A549 (cell line): ENCODE data around the gene SIRT2. TPM values are rescaled to one million over a fixed set of nuclear protein-coding genes. Genes with fewer than 3 reads are reported as not detected.
"Not testable (repeated sequence)": the region's sequence is repeated elsewhere in the genome, so short reads cannot be mapped to it uniquely, and the experiment has no call there.

Experiments used
- ATAC-seq, 2 experiments: fragments of 200-7000 bp in 1 of 2; fragments of >200 bp in 1 of 2; cut with Nextera tagmentation in 1 of 2; cut with Tn5 transposase in 1 of 2; 3 replicates each; pipeline versions ENCODE4 v1.8.0 to v1.9.1; 2018 to 2020; ENCODE audit warnings: mild to moderate bottlenecking in 1 of 2, moderate library complexity in 1 of 2
- CTCF ChIA-PET: fragments of 300-600 bp; sonication (Branson Sonifier 250); formaldehyde crosslinking; extraction: SDS; loops from one replicate; lab custom pipeline; 2021; ENCODE audit warnings: antibody characterized with exemption, inconsistent platforms; lab: Yijun Ruan, JAX
- POLR2A ChIA-PET: fragments of 350-600 bp; formaldehyde crosslinking; extraction: SDS; loops from one replicate; lab custom pipeline; 2021; ENCODE audit warnings: antibody characterized with exemption, inconsistent platforms; lab: Yijun Ruan, JAX
- DNase-seq, 2 experiments: peaks; one replicate each; pipeline versions ENCODE4 v3.0.0 to v3.0.0-alpha.2; 2011 to 2016; ENCODE audit warnings: low read depth in 1 of 2, low spot score in 1 of 2
- FAIRE-seq: peaks from 2 replicates; lab custom pipeline; 2011; peaks lifted over from hg19 to GRCh38; lab: Jason Lieb, UNC
- H3K27ac ChIP-seq, 2 experiments: fragments of >200 bp; sonication (Bioruptor Twin); formaldehyde crosslinking; 3 replicates each; pipeline ENCODE4 v1.5.1; 2016 to 2017
- H3K4me1 ChIP-seq: fragments of >200 bp; sonication (Bioruptor Twin); formaldehyde crosslinking; 3 replicates; pipeline ENCODE4 v1.6.1; 2016
- H3K4me2 ChIP-seq: fragments of >200 bp; sonication (Bioruptor Twin); formaldehyde crosslinking; 3 replicates; pipeline ENCODE4 v1.6.1; 2016
- H3K4me3 ChIP-seq: fragments of >200 bp; sonication (Bioruptor Twin); formaldehyde crosslinking; 3 replicates; pipeline ENCODE4 v1.5.1; 2016
- H3K9me3 ChIP-seq: fragments of >200 bp; sonication (Bioruptor Twin); formaldehyde crosslinking; 3 replicates; pipeline ENCODE4 v1.6.1; 2016
- CBX2 ChIP-seq: fragments of 200-600 bp; sonication (generic); IDR thresholded peaks from 2 replicates; pipeline ENCODE4 v1.6.1; 2016; ENCODE audit warnings: low read depth, mild to moderate bottlenecking, borderline replicate concordance
- CBX8 ChIP-seq: fragments of 200-600 bp; sonication (generic); IDR thresholded peaks from 2 replicates; pipeline ENCODE4 v1.6.1; 2016
- CEBPB ChIP-seq, 2 experiments: fragments of >200 bp in 1 of 2; sonication (Bioruptor Twin) in 1 of 2; formaldehyde crosslinking in 1 of 2; IDR thresholded peaks; 2 replicates each; pipeline ENCODE4 v1.6.1; 2012 to 2016
- CHD4 ChIP-seq: fragments of 200-600 bp; sonication (generic); IDR thresholded peaks from 2 replicates; pipeline ENCODE4 v1.6.1; 2016; ENCODE audit warnings: antibody characterized with exemption, mild to moderate bottlenecking, borderline replicate concordance
- E2F6 ChIP-seq: IDR thresholded peaks from 2 replicates; pipeline ENCODE4 v1.6.1; 2012; ENCODE audit warnings: low read depth, borderline replicate concordance
- EHMT2 ChIP-seq: fragments of 200-600 bp; sonication (generic); IDR thresholded peaks from 2 replicates; pipeline ENCODE4 v1.6.1; 2016; ENCODE audit warnings: antibody characterized with exemption, low read depth, mild to moderate bottlenecking, moderate library complexity
- ESRRA ChIP-seq: fragments of 150-350 bp; IDR thresholded peaks from 2 replicates; pipeline ENCODE4 v1.6.1; 2014; ENCODE audit warnings: mild to moderate bottlenecking, low read length, borderline replicate concordance
- FOSL2 ChIP-seq, 2 experiments: fragments of 450-650 bp in 1 of 2; fragments of >200 bp in 1 of 2; sonication (Bioruptor Twin) in 1 of 2; formaldehyde crosslinking; IDR thresholded peaks; 2 replicates each; pipeline versions ENCODE4 v1.5.0 to v1.6.1; 2016 to 2020; ENCODE audit warnings: mild to moderate bottlenecking in 1 of 2, moderate library complexity in 1 of 2
- GATA3 ChIP-seq: IDR thresholded peaks from 2 replicates; pipeline ENCODE4 v1.6.1; 2012; ENCODE audit warnings: borderline replicate concordance
- HEYL ChIP-seq: fragments of 250-450 bp; sonication (Bioruptor Pico); IDR thresholded peaks from 2 replicates; pipeline ENCODE4 v1.8.0; 2021; ENCODE audit warnings: mild to moderate bottlenecking, moderate library complexity
- HMGXB4 ChIP-seq: fragments of 250-450 bp; sonication (Bioruptor Pico); IDR thresholded peaks from 2 replicates; pipeline ENCODE4 v1.5.0; 2021; ENCODE audit warnings: mild to moderate bottlenecking, moderate library complexity, borderline replicate concordance
- HOXB5 ChIP-seq: fragments of 250-450 bp; sonication (Bioruptor Pico); IDR thresholded peaks from 2 replicates; pipeline ENCODE4 v1.5.0; 2020; ENCODE audit warnings: mild to moderate bottlenecking, moderate library complexity
- JUN ChIP-seq, 2 experiments: fragments of >200 bp; sonication (Bioruptor Twin); formaldehyde crosslinking; IDR thresholded peaks; 2 replicates in 1 of 2; 3 replicates in 1 of 2; pipeline ENCODE4 v1.6.1; 2016 to 2017
- JUNB ChIP-seq: fragments of >200 bp; sonication (Bioruptor Twin); formaldehyde crosslinking; IDR thresholded peaks from 2 replicates; pipeline ENCODE4 v1.6.1; 2016
- KDM1A ChIP-seq: fragments of 200-600 bp; sonication (generic); IDR thresholded peaks from 2 replicates; pipeline ENCODE4 v1.6.1; 2016; ENCODE audit warnings: low read depth, mild to moderate bottlenecking
- KDM5A ChIP-seq: fragments of 200-600 bp; sonication (generic); IDR thresholded peaks from 2 replicates; pipeline ENCODE4 v1.6.1; 2016; ENCODE audit warnings: antibody characterized with exemption, mild to moderate bottlenecking
- MAFK ChIP-seq: fragments of 450-650 bp; IDR thresholded peaks from 2 replicates; pipeline ENCODE4 v1.6.1; 2014; ENCODE audit not compliant: partially characterized antibody
- MYC ChIP-seq: IDR thresholded peaks from 2 replicates; pipeline ENCODE4 v1.6.1; 2012; ENCODE audit warnings: mild to moderate bottlenecking, inconsistent platforms, low read length, improper control_type of control experiment, borderline replicate concordance
- PBX3 ChIP-seq: IDR thresholded peaks from 2 replicates; pipeline ENCODE4 v1.6.1; 2012
- POLR2A ChIP-seq: IDR thresholded peaks from 2 replicates; pipeline ENCODE4 v1.6.1; 2012; ENCODE audit warnings: mild to moderate bottlenecking, low read length
- RAD21 ChIP-seq, 2 experiments: fragments of >200 bp in 1 of 2; sonication (Bioruptor Twin) in 1 of 2; formaldehyde crosslinking in 1 of 2; IDR thresholded peaks in 1 of 2; conservative IDR thresholded peaks in 1 of 2; 2 replicates in 1 of 2; 3 replicates in 1 of 2; pipeline ENCODE4 v1.6.1; 2012 to 2018; ENCODE audit warnings: inconsistent platforms in 1 of 2
- RFX5 ChIP-seq: fragments of 450-650 bp; IDR thresholded peaks from 2 replicates; pipeline ENCODE4 v1.7.1; 2014; ENCODE audit warnings: antibody characterized with exemption, mild to moderate bottlenecking, moderate library complexity
- RNF2 ChIP-seq: fragments of 200-600 bp; sonication (generic); IDR thresholded peaks from 2 replicates; pipeline ENCODE4 v1.6.1; 2016; ENCODE audit warnings: low read depth, mild to moderate bottlenecking, antibody characterized with exemption, moderate library complexity, borderline replicate concordance
- USF2 ChIP-seq: fragments of 450-650 bp; IDR thresholded peaks from 2 replicates; pipeline ENCODE4 v1.6.1; 2014; ENCODE audit warnings: antibody characterized with exemption
- ZC3H11A ChIP-seq: fragments of 450-650 bp; IDR thresholded peaks from 2 replicates; pipeline ENCODE4 v1.6.1; 2014; ENCODE audit warnings: antibody characterized with exemption, mild to moderate bottlenecking
- ZSCAN20 ChIP-seq: fragments of 250-450 bp; sonication (Bioruptor Pico); IDR thresholded peaks from 2 replicates; pipeline ENCODE4 v1.8.0; 2022; ENCODE audit warnings: mild to moderate bottlenecking, moderate library complexity
- WGBS: methylation state at CpG from one replicate; pipeline ENCODE4 v1.1.6; 2017; ENCODE audit errors: missing lambda C conversion rate; 5-methylcytosine and 5-hydroxymethylcytosine counted together
- polyA plus RNA-seq, 4 experiments: library from polyadenylated mRNA; depleted of rRNA in 3 of 4; stranded (reverse); fragments of >200 nt; fragmentation: RNase III in 1 of 4; extraction: RNeasy Plus Mini Kit Qiagen cat#74134 plus additional on column Dnase treatment in 1 of 4; gene quantifications; 2 replicates in 3 of 4; 3 replicates in 1 of 4; pipeline ENCODE4 v1.2.3, GENCODE V29; 2011 to 2017

Gene SIRT2
- polyA plus RNA-seq, 2 of the 4 experiments (the other 2 are of a cell fraction), result 28.6 to 30.4 TPM

GRCh38 chr19:38877781-38878574, 21.4 kb downstream of the SIRT2 start, which contains the start of gene RINL:
Gene RINL, minus strand, starts transcription at chr19:38878275. Its CDS starts 1,533 bp downstream, at chr19:38876742.
- no peak for FAIRE-seq

GRCh38 chr19:38875656-38876395, 23.6 kb downstream of the SIRT2 start:
- WGBS, result 79% methylated on average over 6 of the region's 6 CpGs
- H3K4me2 ChIP-seq, result no peak overlapping the region
- no peaks in the 10 kb centered on the region for H3K9me3 ChIP-seq
- CTCF ChIA-PET, result interaction anchor here (0.6 to 31.8 kb wide), 7 partner anchors 6 to 467 kb away, joined by 3 to 652 read pairs (median 11); partner anchors contain the start of genes MRPS12, RINL, SAMD4B and SARS2
- H3K27ac ChIP-seq, result no peak overlapping the region
- no peak overlapping the region for H3K4me3 ChIP-seq
- peak; percentile 36 for FAIRE-seq
- POLR2A ChIA-PET, result interaction anchor here (0.6 to 1.2 kb wide), 3 partner anchors 44 to 239 kb away, joined by 3 to 4 read pairs (median 4); partner anchors contain the start of gene ECH1
- H3K4me1 ChIP-seq, result peaks cover 4% of the 10 kb centered on the region; the same call in 2 of the 3 replicates
- no peak for DNase-seq
- peak; percentile 44; a peak in 5 of 6 replicates for ATAC-seq
- TF ChIP-seq USF2 (no peak), PBX3 (no peak), E2F6 (no peak), ESRRA (no peak), EHMT2 (no peak), RFX5 (no peak), KDM5A (no peak), HEYL (no peak), JUN (IDR thresholded peaks at IDR 0.05) (no peak), CHD4 (no peak), POLR2A (no peak), MYC (no peak), HOXB5 (no peak)

More at GRCh38 chr19:38877781-38878574, 21.4 kb downstream of the SIRT2 start, which contains the start of gene RINL:
- Histone ChIP-seq H3K27ac (peak within 1 kb of the TSS; percentile 28 to 63), H3K4me1 (peaks cover 4% of the 10 kb centered on the region; the same call in 2 of the 3 replicates), H3K4me2 (no peak within 1 kb of the TSS), H3K9me3 (no peaks in the 10 kb centered on the region), H3K4me3 (no peak within 1 kb of the TSS)
- ChIA-PET CTCF (interaction anchor here (0.5 to 31.8 kb wide), 17 partner anchors 4 to 1383 kb away, joined by 3 to 652 read pairs (median 4); partner anchors contain the start of genes FAM98C, MRPS12, RINL and SARS2), POLR2A (no interaction called here)
- TF ChIP-seq CBX2, result no peak
- no peak for TF ChIP-seq ZC3H11A
- no peak for TF ChIP-seq RNF2
- no peak for TF ChIP-seq RAD21 (conservative IDR thresholded peaks at IDR 0.05 in 1 of 2, IDR thresholded peaks at IDR 0.05 in 1 of 2)
- no peak for TF ChIP-seq POLR2A
- no peak for TF ChIP-seq CBX8
- no peak for TF ChIP-seq FOSL2 (IDR thresholded peaks at IDR 0.05)
- TF ChIP-seq FOSL2 (CRISPR knock-in tag; IDR thresholded peaks at IDR 0.05), result no peak
- no peak for TF ChIP-seq JUNB
- no peak for TF ChIP-seq ESRRA
- no peak for TF ChIP-seq KDM1A
- no peak for TF ChIP-seq E2F6
- no peak for TF ChIP-seq MAFK
- TF ChIP-seq EHMT2, result no peak
- TF ChIP-seq HMGXB4 (CRISPR knock-in tag), result no peak
- TF ChIP-seq CEBPB (IDR thresholded peaks at IDR 0.05), result no peak
- no peak for TF ChIP-seq GATA3
- no peak for TF ChIP-seq ZSCAN20 (CRISPR knock-in tag)
- DNase-seq (no peak), ATAC-seq (peak; percentile 17 to 20; a peak in 4 of 6 replicates)
- 61% methylated on average over 11 of the region's 11 CpGs for WGBS

- whole genome bisulfite sequencing, result 91% methylated on average over 10 of the region's 10 CpGs
- H3K9me3 ChIP-seq, DNase-seq, ATAC-seq, POLR2A ChIA-PET, H3K4me3 ChIP-seq, H3K27ac ChIP-seq, H3K4me2 ChIP-seq, FAIRE-seq: not testable (repeated sequence)
- H3K4me1 ChIP-seq, result peaks cover 17% of the 10 kb centered on the region
- CTCF ChIA-PET, result interaction anchor here (0.7 to 31.8 kb wide), 5 partner anchors 5 to 109 kb away, joined by 3 to 652 read pairs (median 45); partner anchors contain the start of genes MRPS12, RINL and SARS2
Observed at GRCh38 chr19:38873400-38873799, 26.0 kb downstream of the SIRT2 start.
